ENCODE measurements around the gene ETDA. TPM values are rescaled to one million over a fixed set of nuclear protein-coding genes. Genes with fewer than 3 reads are reported as not detected.
A peak's percentile ranks its signal among the peaks of the same experiment; 100 is the strongest.
"Not testable (repeated sequence)": the region's sequence is repeated elsewhere in the genome, so short reads cannot be mapped to it uniquely, and the experiment has no call there.

Gene ETDA
- not detected for total RNA-seq

DNA sequence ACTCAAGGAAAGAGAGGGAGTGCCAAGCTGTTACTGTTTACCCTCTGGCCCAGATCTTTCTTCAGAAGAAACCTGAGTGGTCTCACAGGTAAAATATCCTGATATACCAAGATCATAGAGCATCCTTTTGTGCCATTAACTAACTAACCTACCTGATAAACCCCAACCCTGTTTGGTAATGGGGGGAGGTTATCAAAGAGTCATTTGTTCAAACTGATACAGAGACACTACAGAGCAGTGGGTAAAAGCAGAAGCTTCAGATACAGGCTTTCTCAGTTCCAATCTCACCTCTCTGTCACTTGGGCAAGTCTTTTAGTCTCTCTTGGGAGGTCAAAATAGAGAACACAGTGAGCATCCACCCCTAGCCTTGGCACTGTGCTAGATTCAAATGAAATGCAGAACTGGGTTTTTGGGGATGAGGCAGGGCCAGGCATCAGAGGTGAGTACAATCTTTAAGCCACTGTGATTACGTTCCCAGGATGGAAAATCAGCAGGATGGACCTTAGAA, at the start of gene ETDA:
Gene ETDA, plus strand, starts transcription at position 51 of the 508 bp plus-strand sequence. CDS start 1,216 bp downstream, outside the sequence.
- not testable (repeated sequence) for DNase-seq (ENCODE audit: low spot score in 2 of 2); H3K9me3 ChIP-seq; H3K4me3 ChIP-seq; H3K27me3 ChIP-seq; H3K27ac ChIP-seq; H3K4me1 ChIP-seq; H3K36me3 ChIP-seq
- no CpG with 5 or more reads among the region's 1 CpG for WGBS

DNA sequence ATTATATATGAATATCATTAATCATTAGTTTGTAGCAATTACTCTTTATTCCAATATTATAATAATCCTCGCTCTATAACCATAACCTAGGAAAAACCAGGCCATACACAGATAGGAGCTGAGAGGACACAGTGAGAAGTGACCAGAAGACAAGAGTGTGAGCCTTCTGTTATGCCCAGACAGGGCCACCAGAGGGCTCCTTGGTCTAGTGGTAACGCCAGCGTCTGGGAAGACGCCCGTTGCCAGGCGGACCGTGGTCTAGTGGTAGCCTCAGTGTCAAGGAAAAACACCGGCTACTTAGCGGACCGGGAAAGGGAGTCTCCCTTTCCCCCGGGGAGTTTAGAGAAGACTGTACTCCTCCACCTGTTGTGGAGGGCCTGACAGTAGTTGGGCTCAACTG, 45.4 kb upstream of the ETDA start:
- H3K27me3 ChIP-seq; DNase-seq (ENCODE audit: low spot score in 2 of 2); H3K4me1 ChIP-seq; H3K27ac ChIP-seq; H3K9me3 ChIP-seq; H3K4me3 ChIP-seq; H3K36me3 ChIP-seq: not testable (repeated sequence)
- 56% methylated on average over 11 of the region's 11 CpGs for WGBS
- TF ChIP-seq, protein P1, sequence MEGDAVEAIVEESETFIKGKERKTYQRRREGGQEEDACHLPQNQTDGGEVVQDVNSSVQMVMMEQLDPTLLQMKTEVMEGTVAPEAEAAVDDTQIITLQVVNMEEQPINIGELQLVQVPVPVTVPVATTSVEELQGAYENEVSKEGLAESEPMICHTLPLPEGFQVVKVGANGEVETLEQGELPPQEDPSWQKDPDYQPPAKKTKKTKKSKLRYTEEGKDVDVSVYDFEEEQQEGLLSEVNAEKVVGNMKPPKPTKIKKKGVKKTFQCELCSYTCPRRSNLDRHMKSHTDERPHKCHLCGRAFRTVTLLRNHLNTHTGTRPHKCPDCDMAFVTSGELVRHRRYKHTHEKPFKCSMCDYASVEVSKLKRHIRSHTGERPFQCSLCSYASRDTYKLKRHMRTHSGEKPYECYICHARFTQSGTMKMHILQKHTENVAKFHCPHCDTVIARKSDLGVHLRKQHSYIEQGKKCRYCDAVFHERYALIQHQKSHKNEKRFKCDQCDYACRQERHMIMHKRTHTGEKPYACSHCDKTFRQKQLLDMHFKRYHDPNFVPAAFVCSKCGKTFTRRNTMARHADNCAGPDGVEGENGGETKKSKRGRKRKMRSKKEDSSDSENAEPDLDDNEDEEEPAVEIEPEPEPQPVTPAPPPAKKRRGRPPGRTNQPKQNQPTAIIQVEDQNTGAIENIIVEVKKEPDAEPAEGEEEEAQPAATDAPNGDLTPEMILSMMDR (IDR thresholded peaks at IDR 0.05), result peak in 1 of 2 donors; percentile 18

DNA sequence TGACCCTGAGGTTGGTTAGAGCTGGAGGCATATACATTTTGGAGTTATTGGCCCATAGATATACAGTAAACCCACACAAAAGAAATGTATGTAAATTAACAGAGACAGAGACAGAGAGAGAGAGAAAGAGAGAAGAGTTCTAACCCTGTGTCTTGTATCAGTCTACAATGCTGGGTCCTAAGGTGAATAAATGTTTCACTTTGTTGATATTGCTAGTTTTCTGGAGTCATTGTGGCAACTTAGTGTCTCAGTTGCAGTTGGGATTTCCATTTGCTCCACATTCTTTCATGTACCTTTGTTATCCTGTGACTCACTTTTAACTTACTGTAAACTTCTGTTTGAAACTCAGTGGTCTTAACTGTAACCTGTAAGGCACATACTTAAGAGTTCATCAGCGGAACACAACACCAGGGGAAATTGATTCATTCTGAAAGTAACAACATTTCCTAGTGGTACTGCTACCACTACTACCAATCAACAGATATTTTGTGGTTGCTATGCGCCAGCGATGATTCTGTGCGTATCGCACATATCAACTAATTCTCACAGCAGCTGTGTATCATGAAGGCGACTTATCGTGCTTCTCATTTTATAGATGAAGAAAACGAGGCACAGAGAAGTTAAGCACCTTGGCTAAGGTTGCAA, 38.5 kb upstream of the ETDA start:
- no peaks in the 10 kb centered on the region for H3K36me3 ChIP-seq
- H3K27me3 ChIP-seq, result no peaks in the 10 kb centered on the region
- H3K4me1 ChIP-seq, result no peaks in the 10 kb centered on the region
- H3K27ac ChIP-seq, result no peak overlapping the region
- no peak for TF ChIP-seq POLR2A (IDR thresholded peaks at IDR 0.05)
- no peak for TF ChIP-seq EP300 (IDR thresholded peaks at IDR 0.05)
- TF ChIP-seq, protein P1 (IDR thresholded peaks at IDR 0.05), result no peak
- no peak for TF ChIP-seq POLR2AphosphoS5 (IDR thresholded peaks at IDR 0.05)
- WGBS, result 83% methylated on average over 8 of the region's 8 CpGs
- no peak overlapping the region for H3K4me3 ChIP-seq
- no peaks in the 10 kb centered on the region for H3K9me3 ChIP-seq
- DNase-seq (ENCODE audit: low spot score in 2 of 2), result no peak

DNA sequence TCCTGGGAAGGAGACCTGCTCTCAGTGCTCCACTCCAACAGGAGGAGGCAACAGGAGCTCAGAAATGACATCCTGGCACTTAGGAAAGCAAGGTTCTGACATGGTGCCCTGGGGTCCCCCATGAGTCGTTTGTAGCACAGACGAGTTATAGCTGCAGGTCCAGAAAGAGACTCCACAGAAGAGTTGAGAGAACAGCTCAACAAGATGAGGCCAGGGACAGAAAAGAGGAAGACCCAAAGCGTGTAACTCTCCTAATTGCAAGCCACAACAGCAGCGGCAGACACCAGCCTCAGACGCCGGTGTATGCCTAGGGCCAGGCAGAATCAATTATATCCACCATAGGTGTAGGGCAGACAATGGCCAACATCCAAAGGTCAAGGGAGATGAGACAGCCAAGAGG, 5.9 kb upstream of the ETDA start:
- not testable (repeated sequence) for H3K4me3 ChIP-seq; H3K4me1 ChIP-seq; H3K27ac ChIP-seq; DNase-seq (ENCODE audit: low spot score in 2 of 2); H3K27me3 ChIP-seq; H3K9me3 ChIP-seq; H3K36me3 ChIP-seq
- WGBS, result no CpG with 5 or more reads among the region's 6 CpGs

DNA sequence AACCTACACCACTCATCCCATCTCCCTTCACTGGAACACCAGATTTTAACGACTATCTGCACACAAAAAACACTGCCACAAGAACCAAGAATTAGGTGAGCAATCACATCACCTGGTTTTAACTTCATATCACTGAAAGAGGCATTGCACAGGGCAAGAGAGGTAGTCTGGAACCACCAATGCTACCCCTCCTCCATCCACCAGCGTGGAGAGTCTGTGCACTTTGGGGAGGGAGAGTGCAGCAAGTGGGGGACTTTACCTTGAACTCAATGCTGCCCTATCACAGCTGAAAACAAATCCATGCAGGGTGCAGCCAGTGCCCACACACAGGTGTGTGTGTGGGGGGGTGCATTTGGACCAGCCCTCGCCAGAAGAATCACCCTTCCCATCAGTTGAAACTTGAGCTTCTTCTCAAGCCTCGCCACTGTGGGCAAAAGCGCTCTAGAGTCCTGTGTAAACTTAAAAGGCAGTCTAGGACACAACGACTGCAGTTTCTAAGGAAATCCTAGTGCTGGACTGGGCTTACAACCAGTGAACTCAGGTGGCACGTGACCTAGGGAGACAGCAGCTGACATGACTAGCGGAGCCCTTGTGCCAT, 4.3 kb downstream of the ETDA start:
- H3K36me3 ChIP-seq; H3K27ac ChIP-seq; DNase-seq (ENCODE audit: low spot score in 2 of 2); H3K27me3 ChIP-seq; H3K4me1 ChIP-seq; H3K9me3 ChIP-seq; H3K4me3 ChIP-seq: not testable (repeated sequence)
- WGBS, result 61% methylated on average over 3 of the region's 8 CpGs

DNA sequence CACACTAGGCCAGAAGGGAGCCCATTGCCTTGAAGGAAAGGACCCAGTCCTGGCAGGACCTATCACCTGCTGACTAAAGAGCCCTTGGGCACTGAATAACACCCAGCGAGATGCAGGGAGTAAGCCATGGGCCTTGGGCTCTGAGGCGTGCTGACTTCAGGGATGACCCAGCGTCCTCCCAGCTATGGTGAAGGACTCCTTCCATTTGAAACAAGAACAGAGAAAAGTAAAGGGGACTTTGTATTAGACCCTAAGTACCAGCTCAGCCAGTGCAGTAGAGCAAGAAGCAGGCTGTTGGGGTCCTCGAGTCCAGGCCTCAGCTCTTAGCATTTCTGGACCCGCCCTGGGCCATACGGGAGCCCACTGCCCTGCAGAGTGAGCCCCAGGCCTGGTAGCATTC, 5.1 kb downstream of the ETDA start:
- Histone ChIP-seq H3K9me3 (no peaks in the 10 kb centered on the region), H3K27ac (no peak overlapping the region), H3K27me3 (no peaks in the 10 kb centered on the region), H3K36me3 (no peaks in the 10 kb centered on the region), H3K4me1 (no peaks in the 10 kb centered on the region), H3K4me3 (no peak overlapping the region)
- DNase-seq (ENCODE audit: low spot score in 2 of 2), result no peak
- TF ChIP-seq POLR2AphosphoS5 (IDR thresholded peaks at IDR 0.05) (no peak), POLR2A (IDR thresholded peaks at IDR 0.05) (no peak)
- TF ChIP-seq, protein P1 (IDR thresholded peaks at IDR 0.05), result no peak
- WGBS, result 100% methylated on average over 3 of the region's 6 CpGs

DNA sequence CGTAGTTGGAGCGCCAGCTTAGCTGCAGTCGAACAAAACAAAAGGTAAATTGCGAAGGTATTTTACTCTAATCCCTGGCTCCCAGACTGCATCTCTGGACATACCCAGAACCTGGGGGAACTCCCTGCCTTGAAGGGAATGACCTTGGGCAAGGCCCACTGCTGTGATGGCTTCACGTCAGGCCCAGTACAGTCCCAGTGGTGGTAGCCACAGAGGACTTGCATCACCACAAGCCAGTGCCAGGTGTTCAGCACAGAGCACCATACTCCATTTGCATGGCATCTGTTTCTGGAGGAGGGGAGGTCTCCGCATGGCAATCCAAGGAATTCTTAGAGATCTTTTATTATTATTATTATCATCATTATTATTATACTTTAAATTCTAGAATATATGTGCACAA, 5.6 kb downstream of the ETDA start:
- Histone ChIP-seq H3K27me3 (no peaks in the 10 kb centered on the region), H3K9me3 (no peaks in the 10 kb centered on the region), H3K4me1 (no peaks in the 10 kb centered on the region), H3K36me3 (no peaks in the 10 kb centered on the region), H3K4me3 (no peak overlapping the region), H3K27ac (no peak overlapping the region)
- WGBS, result 85% methylated on average over 6 of the region's 6 CpGs
- DNase-seq (ENCODE audit: low spot score in 2 of 2), result no peak
- no peak for TF ChIP-seq POLR2A (IDR thresholded peaks at IDR 0.05)
- no peak for TF ChIP-seq POLR2AphosphoS5 (IDR thresholded peaks at IDR 0.05)
- no peak for TF ChIP-seq EP300 (IDR thresholded peaks at IDR 0.05)
- TF ChIP-seq, protein P1 (IDR thresholded peaks at IDR 0.05), result no peak

DNA sequence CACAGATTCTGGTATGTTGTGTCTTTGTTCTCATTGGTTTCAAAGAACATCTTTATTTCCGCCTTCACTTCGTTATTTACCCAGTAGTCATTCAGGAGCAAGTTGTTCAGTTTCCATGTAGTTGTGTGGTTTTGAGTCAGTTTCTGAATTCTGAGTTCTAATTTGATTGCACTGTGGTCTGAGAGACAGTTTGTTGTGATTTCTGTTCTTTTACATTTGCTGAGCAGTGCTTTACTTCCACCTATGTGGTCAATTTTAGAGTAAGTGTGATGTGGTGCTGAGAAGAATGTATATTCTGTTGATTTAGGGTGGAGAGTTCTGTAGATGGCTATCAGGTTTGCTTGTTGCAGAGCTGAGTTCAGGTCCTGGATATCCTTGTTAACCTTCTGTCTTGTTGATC, 9.1 kb downstream of the ETDA start:
- H3K9me3 ChIP-seq; H3K4me3 ChIP-seq; H3K27me3 ChIP-seq; H3K36me3 ChIP-seq; DNase-seq (ENCODE audit: low spot score in 2 of 2); H3K4me1 ChIP-seq; H3K27ac ChIP-seq: not testable (repeated sequence)
- 84% methylated on average over 2 of the region's 2 CpGs for WGBS

DNA sequence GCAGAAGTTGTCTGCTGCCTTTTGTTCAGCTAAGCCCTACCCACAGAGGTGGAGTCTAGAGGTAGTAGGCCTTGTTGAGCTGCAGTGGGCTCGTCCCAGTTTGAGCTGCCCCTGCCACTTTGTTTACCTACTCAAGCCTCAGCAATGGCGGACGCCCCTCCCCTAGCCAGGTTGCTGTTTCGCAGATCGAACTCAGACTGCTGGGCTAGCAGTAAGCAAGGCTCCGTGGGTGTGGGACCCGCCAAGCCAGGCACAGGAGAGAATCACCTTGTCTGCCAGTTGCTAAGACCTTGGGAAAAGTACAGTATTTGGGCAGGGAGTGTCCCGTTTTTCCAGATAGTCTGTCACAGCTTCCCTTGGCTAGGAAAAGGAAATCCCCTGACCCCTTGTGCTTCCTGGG, 11.5 kb downstream of the ETDA start:
- not testable (repeated sequence) for H3K27me3 ChIP-seq; H3K27ac ChIP-seq; H3K36me3 ChIP-seq; H3K4me3 ChIP-seq; DNase-seq (ENCODE audit: low spot score in 2 of 2); H3K9me3 ChIP-seq; H3K4me1 ChIP-seq
- 92% methylated on average over 6 of the region's 8 CpGs for WGBS

Measured in suprapubic skin (tissue), 4 donors.